ENCODE results near the gene CLEC3B.

Gene CLEC3B

GRCh38 chr3:45056608-45057301 is 30.7 kb downstream of the CLEC3B start:
- H3K4me3 Mint-ChIP-seq: no peak overlapping the region
- peaks cover 4% of the 10 kb centered on the region for H3K27me3 Mint-ChIP-seq (ENCODE audit: low read depth, poor library complexity)
- peak overlapping the region; percentile 16 for H3K27ac Mint-ChIP-seq
- H3K36me3 Mint-ChIP-seq (ENCODE audit: low read depth): no peaks in the 10 kb centered on the region
- H3K9me3 Mint-ChIP-seq: no peaks in the 10 kb centered on the region
- peaks cover 20% of the 10 kb centered on the region for H3K4me1 Mint-ChIP-seq
- no peak for TF ChIP-seq CTCF (IDR thresholded peaks at IDR 0.05)
- no peak for DNase-seq

- Mint-ChIP-seq H3K4me1 (peaks cover 20% of the 10 kb centered on the region), H3K36me3 (ENCODE audit: low read depth) (no peaks in the 10 kb centered on the region), H3K4me3 (no peak overlapping the region), H3K27ac (no peak overlapping the region), H3K9me3 (no peaks in the 10 kb centered on the region), H3K27me3 (ENCODE audit: low read depth, poor library complexity) (peaks cover 4% of the 10 kb centered on the region)
- no peak for TF ChIP-seq CTCF (IDR thresholded peaks at IDR 0.05)
- no peak for DNase-seq
These were observed 31.5 kb downstream of the CLEC3B start for GRCh38 chr3:45057557-45057956.

- Mint-ChIP-seq H3K9me3 (no peaks in the 10 kb centered on the region), H3K27me3 (ENCODE audit: low read depth, poor library complexity) (peaks cover under 1% of the 10 kb centered on the region), H3K27ac (no peak overlapping the region), H3K4me1 (peaks cover 20% of the 10 kb centered on the region), H3K36me3 (ENCODE audit: low read depth) (no peaks in the 10 kb centered on the region), H3K4me3 (no peak overlapping the region)
- TF ChIP-seq CTCF (IDR thresholded peaks at IDR 0.05): no peak
- no peak for DNase-seq
These were observed 33.0 kb downstream of the CLEC3B start for GRCh38 chr3:45059132-45059531.

GRCh38 chr3:45060165-45060892 is 34.2 kb downstream of the CLEC3B start:
- peaks cover 2% of the 10 kb centered on the region for H3K27me3 Mint-ChIP-seq (ENCODE audit: low read depth, poor library complexity)
- no peak for DNase-seq
- H3K27ac Mint-ChIP-seq: no peak overlapping the region
- no peaks in the 10 kb centered on the region for H3K36me3 Mint-ChIP-seq (ENCODE audit: low read depth)
- no peaks in the 10 kb centered on the region for H3K9me3 Mint-ChIP-seq
- H3K4me3 Mint-ChIP-seq: no peak overlapping the region
- H3K4me1 Mint-ChIP-seq: peaks cover 19% of the 10 kb centered on the region
- no peak for TF ChIP-seq CTCF (IDR thresholded peaks at IDR 0.05)

GRCh38 chr3:45062697-45063070 is 36.6 kb downstream of the CLEC3B start:
- no peaks in the 10 kb centered on the region for H3K9me3 Mint-ChIP-seq
- peaks cover 5% of the 10 kb centered on the region for H3K4me1 Mint-ChIP-seq
- no peak overlapping the region for H3K27ac Mint-ChIP-seq
- TF ChIP-seq CTCF (IDR thresholded peaks at IDR 0.05): no peak
- H3K4me3 Mint-ChIP-seq: no peak overlapping the region
- no peak for DNase-seq
- no peaks in the 10 kb centered on the region for H3K36me3 Mint-ChIP-seq (ENCODE audit: low read depth)
- peaks cover 3% of the 10 kb centered on the region for H3K27me3 Mint-ChIP-seq (ENCODE audit: low read depth, poor library complexity)

Measured in nephron progenitor cell (in vitro differentiated cells).